Astrocyte of the spinal cord (primary cell): ENCODE measurements around the gene KATNAL1.
A peak's percentile ranks its signal among the peaks of the same experiment; 100 is the strongest.
"Not testable (repeated sequence)": the region's sequence is repeated elsewhere in the genome, so short reads cannot be mapped to it uniquely, and the experiment has no call there.

Experiments
- DNase-seq: peaks from one replicate; pipeline ENCODE4 v3.0.0; 2011; ENCODE audit warnings: low read depth, low spot score
- H3K4me3 ChIP-seq: 2 replicates; pipeline ENCODE4 v1.5.1; 2011; ENCODE audit warnings: low read depth, mild to moderate bottlenecking, low read length, moderate library complexity
- in situ Hi-C: cut with HindIII; loops from 2 replicates; pipeline ENCODE4 v1.10.0; 2017; ENCODE audit warnings: low sequenced_read_pairs
- TF ChIP-seq, protein P1 (sequence below): IDR thresholded peaks from 2 replicates; pipeline ENCODE4 v1.5.1; 2012; ENCODE audit warnings: low read depth, mild to moderate bottlenecking, low read length, inconsistent platforms

The KATNAL1 gene

DNA sequence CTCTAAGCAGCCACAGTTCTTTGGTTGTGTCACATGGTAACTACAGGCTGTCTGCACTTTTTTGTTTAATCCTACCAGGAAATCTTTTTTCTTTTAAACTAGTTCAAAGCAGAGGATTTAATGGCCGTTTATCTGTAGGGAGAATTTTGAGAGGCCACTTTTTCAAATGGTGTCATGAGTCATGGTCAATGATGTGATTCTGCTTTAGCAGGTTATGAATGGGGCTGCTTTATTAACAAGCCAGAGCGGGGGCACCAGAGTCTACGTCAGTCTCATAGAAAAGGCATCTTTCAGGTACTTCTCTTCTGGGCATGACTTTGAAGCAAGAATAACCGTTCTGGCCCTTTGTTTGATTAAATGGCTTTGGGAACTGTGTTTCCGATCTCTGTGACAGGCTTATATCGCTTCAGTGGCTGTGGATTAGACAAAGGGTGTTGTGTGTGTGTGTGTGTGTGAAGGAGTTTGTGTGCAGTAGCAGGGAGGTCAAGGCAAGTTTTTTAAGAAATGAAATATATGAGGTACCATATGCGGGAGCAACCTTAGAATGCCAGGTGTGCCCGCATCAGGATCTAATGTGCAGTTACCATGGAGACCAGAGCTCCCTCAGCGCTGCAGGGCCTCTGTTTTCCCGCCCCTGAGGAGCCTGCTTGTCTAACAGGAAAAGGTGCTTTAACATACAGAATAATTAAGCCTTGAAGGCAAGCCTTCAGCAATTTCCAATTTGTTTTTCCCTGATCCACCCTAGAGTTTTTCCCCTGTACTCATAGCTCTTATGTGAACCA lies 120.5 kb downstream of the KATNAL1 start:
- H3K4me3 ChIP-seq, result no peak overlapping the region
- TF ChIP-seq, protein P1, sequence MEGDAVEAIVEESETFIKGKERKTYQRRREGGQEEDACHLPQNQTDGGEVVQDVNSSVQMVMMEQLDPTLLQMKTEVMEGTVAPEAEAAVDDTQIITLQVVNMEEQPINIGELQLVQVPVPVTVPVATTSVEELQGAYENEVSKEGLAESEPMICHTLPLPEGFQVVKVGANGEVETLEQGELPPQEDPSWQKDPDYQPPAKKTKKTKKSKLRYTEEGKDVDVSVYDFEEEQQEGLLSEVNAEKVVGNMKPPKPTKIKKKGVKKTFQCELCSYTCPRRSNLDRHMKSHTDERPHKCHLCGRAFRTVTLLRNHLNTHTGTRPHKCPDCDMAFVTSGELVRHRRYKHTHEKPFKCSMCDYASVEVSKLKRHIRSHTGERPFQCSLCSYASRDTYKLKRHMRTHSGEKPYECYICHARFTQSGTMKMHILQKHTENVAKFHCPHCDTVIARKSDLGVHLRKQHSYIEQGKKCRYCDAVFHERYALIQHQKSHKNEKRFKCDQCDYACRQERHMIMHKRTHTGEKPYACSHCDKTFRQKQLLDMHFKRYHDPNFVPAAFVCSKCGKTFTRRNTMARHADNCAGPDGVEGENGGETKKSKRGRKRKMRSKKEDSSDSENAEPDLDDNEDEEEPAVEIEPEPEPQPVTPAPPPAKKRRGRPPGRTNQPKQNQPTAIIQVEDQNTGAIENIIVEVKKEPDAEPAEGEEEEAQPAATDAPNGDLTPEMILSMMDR, result no peak
- in situ Hi-C loops, result no loop called here
- DNase-seq, result peak; percentile 5

GRCh38 chr13:30181888-30182651 lies 125.3 kb downstream of the KATNAL1 start:
- in situ Hi-C loops, result no loop called here
- TF ChIP-seq, protein P1, result no peak
- no peak overlapping the region for H3K4me3 ChIP-seq
- DNase-seq, result no peak

DNA sequence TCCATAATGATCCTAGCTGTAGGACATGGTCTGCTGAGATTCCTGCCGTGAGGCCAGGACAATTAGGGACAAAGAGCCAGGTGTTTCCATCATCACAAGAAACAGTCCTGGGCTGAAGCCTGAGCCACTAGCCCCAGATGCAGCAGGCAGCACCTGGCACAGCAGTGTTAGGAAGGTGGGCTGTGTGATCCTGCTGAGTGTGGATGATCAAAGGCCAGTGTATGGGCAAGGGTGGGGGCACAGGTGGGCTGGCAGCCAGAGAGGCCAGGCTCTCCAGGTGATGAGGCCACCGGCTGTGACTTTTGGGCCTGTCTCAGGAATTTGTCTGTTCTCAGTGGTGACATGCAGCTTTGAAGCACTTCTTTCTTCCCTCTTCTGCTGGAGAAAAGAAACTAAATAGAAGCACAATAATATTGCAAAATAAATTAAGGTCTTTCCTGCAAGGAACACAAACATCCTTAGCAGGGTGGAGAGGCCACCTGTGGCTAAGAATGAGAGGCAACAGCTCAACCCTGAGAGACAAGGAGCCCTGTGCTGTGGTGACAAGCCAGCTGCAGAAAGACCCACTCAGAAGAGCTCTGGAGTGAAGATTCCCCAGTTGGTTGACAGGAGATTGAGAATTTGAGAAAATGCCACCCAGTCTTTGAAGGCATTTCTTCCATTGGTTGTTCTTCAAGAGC lies 127.6 kb downstream of the KATNAL1 start:
- in situ Hi-C loops, result no loop called here
- DNase-seq, result no peak
- H3K4me3 ChIP-seq, result no peak overlapping the region
- TF ChIP-seq, protein P1, result no peak

DNA sequence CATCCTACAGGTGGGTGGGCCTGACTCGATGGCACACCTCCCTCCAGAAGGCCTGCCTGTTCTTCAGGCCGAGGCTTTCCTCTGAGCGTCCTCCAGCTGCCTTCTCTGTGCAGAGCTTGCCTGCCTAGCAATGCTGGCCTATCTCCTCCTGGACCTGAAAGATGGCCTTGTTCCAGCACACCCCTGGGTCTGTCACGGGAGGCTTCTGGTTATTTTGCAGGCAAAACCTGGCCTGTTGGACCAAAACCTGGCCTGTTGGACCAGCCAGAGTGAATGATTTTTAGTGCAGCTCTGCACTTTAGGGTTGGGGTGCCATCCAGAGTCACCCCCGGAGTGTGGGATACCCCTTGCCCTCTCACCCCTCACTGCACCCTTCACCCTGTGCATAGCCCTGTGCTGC lies 128.4 kb downstream of the KATNAL1 start:
- in situ Hi-C loops, result no loop called here
- no peak for DNase-seq
- TF ChIP-seq, protein P1, result no peak
- no peak overlapping the region for H3K4me3 ChIP-seq

DNA sequence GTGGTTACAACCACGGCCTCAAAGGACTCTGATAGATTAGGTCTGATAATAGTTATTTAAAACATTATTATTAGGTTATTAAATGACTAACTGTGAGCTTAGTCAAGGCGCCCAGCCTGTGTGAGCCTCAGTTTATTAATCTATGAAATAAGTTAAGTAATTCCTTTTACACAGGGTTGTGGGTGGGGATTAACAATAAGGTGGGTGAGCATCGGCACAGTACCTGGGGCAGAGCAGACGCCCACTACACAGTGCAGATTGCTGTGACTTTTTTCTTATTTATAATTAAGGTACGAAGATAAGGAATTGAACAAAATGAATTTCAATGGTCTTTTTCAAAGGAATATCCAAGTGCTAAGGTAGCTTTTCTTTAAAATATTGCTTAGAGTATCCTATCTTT lies 132.2 kb downstream of the KATNAL1 start:
- TF ChIP-seq, protein P1, result no peak
- no peak overlapping the region for H3K4me3 ChIP-seq
- in situ Hi-C loops, result no loop called here
- no peak for DNase-seq

- in situ Hi-C loops, DNase-seq, H3K4me3 ChIP-seq: not testable (repeated sequence)
Observed at GRCh38 chr13:30174250-30174649, 133.1 kb downstream of the KATNAL1 start.

DNA sequence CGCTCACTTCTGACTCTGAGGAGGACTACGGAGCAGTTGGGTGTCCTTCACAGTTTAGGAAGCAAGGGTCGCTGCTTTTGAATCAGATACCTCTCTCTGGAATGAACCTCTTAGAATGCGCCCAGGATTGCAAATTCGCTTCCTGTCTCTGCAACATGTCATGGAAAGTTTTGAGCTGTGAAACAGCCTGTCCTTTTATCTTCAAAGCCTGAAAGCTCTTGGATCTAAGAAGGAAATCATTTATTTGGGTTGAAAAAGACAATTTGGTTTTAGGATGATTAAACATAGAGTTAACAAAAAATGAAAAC lies 134.1 kb downstream of the KATNAL1 start:
- DNase-seq, result no peak
- TF ChIP-seq, protein P1, result no peak
- H3K4me3 ChIP-seq, result no peak overlapping the region
- in situ Hi-C loops, result no loop called here
